Fibroblast of lung (primary cell): ENCODE measurements around the gene TASOR. TPM values are rescaled to one million over a fixed set of nuclear protein-coding genes. Genes with fewer than 3 reads are reported as not detected.

Experiments used
- DNase-seq, 2 donors: peaks; one replicate each; pipeline versions ENCODE4 v3.0.0 to v3.0.0-alpha.2; 2010; ENCODE audit warnings: low read depth in 2 of 2
- H2AFZ ChIP-seq: 2 replicates; pipeline ENCODE4 v1.5.1; 2012; ENCODE audit warnings: low read length, control low read depth, inconsistent platforms
- H3K27ac ChIP-seq: 2 replicates; pipeline ENCODE4 v1.5.1; 2011; ENCODE audit warnings: low read length, control low read depth; ENCODE audit not compliant: insufficient read depth
- H3K27me3 ChIP-seq: 2 replicates; pipeline ENCODE4 v1.5.1; 2011; ENCODE audit warnings: mild to moderate bottlenecking, low read length; ENCODE audit not compliant: control insufficient read depth, insufficient read depth
- H3K36me3 ChIP-seq: 2 replicates; pipeline ENCODE4 v1.5.1; 2011; ENCODE audit warnings: low read length; ENCODE audit not compliant: control insufficient read depth, insufficient read depth
- H3K4me1 ChIP-seq: 2 replicates; pipeline ENCODE4 v1.5.1; 2011; ENCODE audit warnings: low read length; ENCODE audit not compliant: control insufficient read depth, insufficient read depth; ENCODE audit errors: extremely low read depth
- H3K4me2 ChIP-seq: 2 replicates; pipeline ENCODE4 v1.5.1; 2011; ENCODE audit warnings: low read length, control low read depth; ENCODE audit not compliant: insufficient read depth; ENCODE audit errors: extremely low read depth
- H3K4me3 ChIP-seq, 4 experiments: fragments of 200-600 bp in 1 of 4; sonication (generic) in 1 of 4; replicated peaks in 1 of 4; 2 replicates each; pipeline ENCODE4 v1.5.1; 2011 to 2016; ENCODE audit warnings: low read length in 4 of 4, low read depth in 3 of 4, mild to moderate bottlenecking in 3 of 4, control low read depth in 2 of 4, inconsistent platforms in 1 of 4, mixed read lengths in 1 of 4; ENCODE audit not compliant: insufficient read depth in 1 of 4; ENCODE audit errors: control extremely low read depth in 1 of 4
- H3K79me2 ChIP-seq: 2 replicates; pipeline ENCODE4 v1.5.1; 2012; ENCODE audit warnings: mild to moderate bottlenecking, low read length, inconsistent platforms; ENCODE audit not compliant: control insufficient read depth, insufficient read depth
- H3K9ac ChIP-seq: 2 replicates; pipeline ENCODE4 v1.5.1; 2011; ENCODE audit warnings: mild to moderate bottlenecking, low read length, control low read depth; ENCODE audit not compliant: insufficient read depth
- H3K9me3 ChIP-seq: 2 replicates; pipeline ENCODE4 v1.5.1; 2012; ENCODE audit warnings: low read depth, low read length; ENCODE audit not compliant: control insufficient read depth, insufficient read depth
- H4K20me1 ChIP-seq: 2 replicates; pipeline ENCODE4 v1.5.1; 2011; ENCODE audit warnings: low read length; ENCODE audit not compliant: control insufficient read depth, insufficient read depth; ENCODE audit errors: extremely low read depth
- CTCF ChIP-seq, 2 donors: IDR thresholded peaks in 1 of 2; conservative IDR thresholded peaks in 1 of 2; 1 replicate in 1 of 2; 2 replicates in 1 of 2; pipeline ENCODE4 v1.5.1; 2011 to 2012; ENCODE audit warnings: low read length in 2 of 2, control low read depth in 1 of 2, inconsistent platforms in 1 of 2, low read depth in 1 of 2, mild to moderate bottlenecking in 1 of 2
- EZH2 ChIP-seq: IDR thresholded peaks from 2 replicates; pipeline ENCODE4 v1.5.1; 2012; ENCODE audit warnings: low read length, control low read depth, mild to moderate bottlenecking; ENCODE audit errors: missing control alignments
- polyA plus RNA-seq, 2 donors: library from polyadenylated mRNA; depleted of rRNA in 1 of 2; stranded (reverse) in 1 of 2; unstranded in 1 of 2; fragments of >200 nt; gene quantifications; 2 replicates each; pipeline ENCODE4 v1.2.1, GENCODE V29; 2011 to 2012; ENCODE audit warnings: missing spikeins in 1 of 2
- total RNA-seq: library from RNA; depleted of rRNA; stranded (reverse); fragments of >200 nt; gene quantifications from 2 replicates; pipeline ENCODE4 v1.2.1, GENCODE V29; 2014

The TASOR gene
- total and polyA plus RNA-seq, 2 donors (not counting 1 experiment from before 2014, with no cell fraction given): 37.0 to 112 TPM

- H3K9me3 ChIP-seq: no peaks in the 10 kb centered on the region
These were observed 964 bp upstream of the TASOR start for GRCh38 chr3:56684029-56684428.

GRCh38 chr3:56682462-56683121 lies 473 bp downstream of the TASOR start:
- peak; percentile 73 to 82 for DNase-seq
- peaks cover 30% of the 10 kb centered on the region for H3K79me2 ChIP-seq
- H3K36me3 ChIP-seq: no peaks in the 10 kb centered on the region
- H3K9me3 ChIP-seq: no peaks in the 10 kb centered on the region
- peak overlapping the region; percentile 70 to 95 (median 86) for H3K4me3 ChIP-seq
- H3K4me1 ChIP-seq: no peaks in the 10 kb centered on the region
- no peaks in the 10 kb centered on the region for H4K20me1 ChIP-seq
- H3K9ac ChIP-seq: peak overlapping the region; percentile 87
- peak overlapping the region; percentile 69 for H2AFZ ChIP-seq
- TF ChIP-seq CTCF (conservative IDR thresholded peaks at IDR 0.05 in 1 of 2, IDR thresholded peaks at IDR 0.05 in 1 of 2; ENCODE audit: low read depth in 1 of 2, low read length in 2 of 2) (peak in 1 of 2 donors; percentile 9), EZH2 (no peak)
- peak overlapping the region; percentile 92 for H3K27ac ChIP-seq
- H3K27me3 ChIP-seq: no peaks in the 10 kb centered on the region
- H3K4me2 ChIP-seq: peak overlapping the region; percentile 90

More at GRCh38 chr3:56684029-56684428, 964 bp upstream of the TASOR start:
- Histone ChIP-seq H3K4me1 (no peaks in the 10 kb centered on the region), H3K27ac (no peak overlapping the region), H2AFZ (no peak overlapping the region), H3K9ac (no peak overlapping the region), H3K27me3 (no peaks in the 10 kb centered on the region), H3K4me3 (no peak overlapping the region), H4K20me1 (no peaks in the 10 kb centered on the region), H3K4me2 (no peak overlapping the region), H3K36me3 (no peaks in the 10 kb centered on the region), H3K79me2 (peaks cover 27% of the 10 kb centered on the region)
- TF ChIP-seq CTCF (conservative IDR thresholded peaks at IDR 0.05 in 1 of 2, IDR thresholded peaks at IDR 0.05 in 1 of 2; ENCODE audit: low read depth in 1 of 2, low read length in 2 of 2): no peak
- no peak for TF ChIP-seq EZH2
- no peak for DNase-seq

DNA sequence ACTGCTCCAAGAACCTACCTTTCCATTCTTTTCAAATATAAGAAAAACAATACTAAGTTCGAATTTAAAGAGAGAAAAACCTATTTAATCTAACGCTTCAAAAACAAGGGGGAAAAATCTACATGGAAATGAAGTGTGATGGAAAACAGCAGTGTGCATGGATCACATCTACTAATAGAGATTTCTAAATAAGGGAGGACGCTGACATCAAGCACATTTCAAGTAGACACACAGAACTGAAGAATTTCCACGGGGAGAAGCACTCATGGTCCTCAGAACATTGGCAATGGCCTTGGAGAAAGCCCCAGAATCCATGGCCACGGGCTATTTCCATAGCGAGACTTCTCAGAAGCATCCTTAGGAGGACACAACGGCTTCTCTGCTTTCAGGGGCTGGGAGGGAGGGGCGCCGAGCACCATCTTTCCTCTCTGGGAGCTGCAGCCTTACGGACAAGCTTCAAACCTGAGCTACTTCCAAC lies 1.0 kb downstream of the TASOR start:
- H3K36me3 ChIP-seq: no peaks in the 10 kb centered on the region
- no peak for DNase-seq
- H3K79me2 ChIP-seq: peaks cover 35% of the 10 kb centered on the region

More for the DNA sequence above, 1.0 kb downstream of the TASOR start:
- Histone ChIP-seq H3K4me2 (peak overlapping the region; percentile 90), H2AFZ (peak overlapping the region; percentile 63), H3K4me1 (no peaks in the 10 kb centered on the region), H3K4me3 (peak overlapping the region; percentile 70 to 95 (median 86)), H3K27me3 (no peaks in the 10 kb centered on the region), H3K9me3 (no peaks in the 10 kb centered on the region), H3K27ac (peak overlapping the region; percentile 92), H3K9ac (peak overlapping the region; percentile 87), H4K20me1 (no peaks in the 10 kb centered on the region)
- no peak for TF ChIP-seq CTCF (conservative IDR thresholded peaks at IDR 0.05 in 1 of 2, IDR thresholded peaks at IDR 0.05 in 1 of 2; ENCODE audit: low read depth in 1 of 2, low read length in 2 of 2)
- TF ChIP-seq EZH2: no peak
